Smooth muscle cell (in vitro differentiated cells): ENCODE data around the gene TCP11L2. TPM values are rescaled to one million over a fixed set of nuclear protein-coding genes. Genes with fewer than 3 reads are reported as not detected.

Source experiments
- DNase-seq: peaks from one replicate; lab custom pipeline; 2025; ENCODE audit not compliant: unreplicated experiment; lab: John Stamatoyannopoulos, UW
- H2AFZ ChIP-seq: fragments of 200-600 bp; sonication (generic); 2 replicates; pipeline ENCODE4 v1.6.0; 2016; ENCODE audit warnings: antibody characterized with exemption, low read depth, mild to moderate bottlenecking
- H3F3A ChIP-seq: fragments of 200-600 bp; sonication (generic); 2 replicates; pipeline ENCODE4 v1.6.0; 2017; ENCODE audit warnings: antibody characterized with exemption, low read depth
- H3K27ac ChIP-seq: fragments of 200-600 bp; sonication (generic); 2 replicates; pipeline ENCODE4 v1.5.1; 2016; ENCODE audit warnings: low read depth, mild to moderate bottlenecking
- H3K27me3 ChIP-seq: fragments of 200-600 bp; sonication (generic); 2 replicates; pipeline ENCODE4 v1.6.1; 2016; ENCODE audit warnings: low read depth, mild to moderate bottlenecking
- H3K36me3 ChIP-seq: fragments of 200-600 bp; sonication (generic); 2 replicates; pipeline ENCODE4 v1.5.1; 2016; ENCODE audit warnings: low read depth
- H3K4me1 ChIP-seq: fragments of 200-600 bp; sonication (generic); 2 replicates; pipeline ENCODE4 v1.5.1; 2016; ENCODE audit warnings: low read depth
- H3K4me2 ChIP-seq: fragments of 200-600 bp; sonication (generic); 2 replicates; pipeline ENCODE4 v1.6.0; 2016; ENCODE audit warnings: mild to moderate bottlenecking
- H3K4me3 ChIP-seq: fragments of 200-600 bp; sonication (generic); 2 replicates; pipeline ENCODE4 v1.5.1; 2016; ENCODE audit warnings: mild to moderate bottlenecking
- H3K79me2 ChIP-seq: fragments of 200-600 bp; sonication (generic); 2 replicates; pipeline ENCODE4 v1.6.0; 2016; ENCODE audit warnings: low read depth, mild to moderate bottlenecking
- H3K9ac ChIP-seq: fragments of 200-600 bp; sonication (generic); 2 replicates; pipeline ENCODE4 v1.6.0; 2016; ENCODE audit warnings: low read depth
- H3K9me3 ChIP-seq: fragments of 200-600 bp; sonication (generic); replicated peaks from 2 replicates; pipeline ENCODE4 v1.5.1; 2016; ENCODE audit warnings: low read depth
- H4K20me1 ChIP-seq: fragments of 200-600 bp; sonication (generic); 2 replicates; pipeline ENCODE4 v1.6.0; 2016; ENCODE audit warnings: low read depth
- WGBS: methylation state at CpG from one replicate; pipeline ENCODE4 v1.1.7; 2016; ENCODE audit warnings: low lambda C conversion rate; 5-methylcytosine and 5-hydroxymethylcytosine counted together
- polyA plus RNA-seq: library from polyadenylated mRNA; unstranded; fragments of >200 nt; fragmentation: Nextera tagmentation; extraction: Ambion mirVana; gene quantifications from 2 replicates; pipeline ENCODE4 v1.2.1, GENCODE V29; 2016
- total RNA-seq: library from RNA; depleted of rRNA; stranded (reverse); fragments of >200 nt; gene quantifications from 2 replicates; pipeline ENCODE4 v1.2.3, GENCODE V29; 2014
- TF ChIP-seq, protein P1 (sequence below): fragments of 200-600 bp; sonication (generic); IDR thresholded peaks from 2 replicates; pipeline ENCODE4 v1.5.1; 2017; ENCODE audit warnings: borderline replicate concordance, mild to moderate bottlenecking, antibody characterized with exemption; ENCODE audit not compliant: insufficient read depth, poor library complexity, severe bottlenecking

The TCP11L2 gene
- total and polyA plus RNA-seq, 2 experiments from 2014 or later, result 2.4 to 15.1 TPM

DNA sequence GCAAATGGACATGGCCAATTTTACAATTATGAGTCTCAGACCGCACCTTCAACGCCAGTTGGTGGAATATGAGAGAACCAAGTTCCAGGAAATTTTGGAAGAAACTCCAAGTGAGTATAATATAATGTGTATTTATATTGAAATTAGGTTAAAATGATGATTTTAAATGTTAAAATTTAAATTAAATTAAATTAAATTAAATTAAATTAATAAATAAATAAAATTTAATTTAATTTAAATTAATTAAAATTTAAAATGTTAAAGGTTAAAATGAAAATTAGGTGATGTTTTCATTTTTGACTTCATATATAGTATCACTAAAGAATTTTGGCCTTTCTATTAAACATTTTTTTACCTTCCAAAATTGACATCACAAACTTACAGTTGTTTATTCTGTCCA lies 21.0 kb downstream of the TCP11L2 start:
- Histone ChIP-seq H2AFZ (no peak overlapping the region), H3F3A (no peaks in the 10 kb centered on the region), H3K36me3 (peaks cover 13% of the 10 kb centered on the region), H3K79me2 (no peaks in the 10 kb centered on the region), H3K9ac (no peak overlapping the region), H3K27me3 (no peaks in the 10 kb centered on the region), H3K27ac (no peak overlapping the region), H3K4me1 (no peaks in the 10 kb centered on the region), H3K4me2 (no peak overlapping the region), H4K20me1 (no peaks in the 10 kb centered on the region), H3K9me3 (no peaks in the 10 kb centered on the region), H3K4me3 (no peak overlapping the region)
- TF ChIP-seq, protein P1, sequence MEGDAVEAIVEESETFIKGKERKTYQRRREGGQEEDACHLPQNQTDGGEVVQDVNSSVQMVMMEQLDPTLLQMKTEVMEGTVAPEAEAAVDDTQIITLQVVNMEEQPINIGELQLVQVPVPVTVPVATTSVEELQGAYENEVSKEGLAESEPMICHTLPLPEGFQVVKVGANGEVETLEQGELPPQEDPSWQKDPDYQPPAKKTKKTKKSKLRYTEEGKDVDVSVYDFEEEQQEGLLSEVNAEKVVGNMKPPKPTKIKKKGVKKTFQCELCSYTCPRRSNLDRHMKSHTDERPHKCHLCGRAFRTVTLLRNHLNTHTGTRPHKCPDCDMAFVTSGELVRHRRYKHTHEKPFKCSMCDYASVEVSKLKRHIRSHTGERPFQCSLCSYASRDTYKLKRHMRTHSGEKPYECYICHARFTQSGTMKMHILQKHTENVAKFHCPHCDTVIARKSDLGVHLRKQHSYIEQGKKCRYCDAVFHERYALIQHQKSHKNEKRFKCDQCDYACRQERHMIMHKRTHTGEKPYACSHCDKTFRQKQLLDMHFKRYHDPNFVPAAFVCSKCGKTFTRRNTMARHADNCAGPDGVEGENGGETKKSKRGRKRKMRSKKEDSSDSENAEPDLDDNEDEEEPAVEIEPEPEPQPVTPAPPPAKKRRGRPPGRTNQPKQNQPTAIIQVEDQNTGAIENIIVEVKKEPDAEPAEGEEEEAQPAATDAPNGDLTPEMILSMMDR, result no peak
- no peak for DNase-seq
- 100% methylated on average over 2 of the region's 2 CpGs for WGBS

DNA sequence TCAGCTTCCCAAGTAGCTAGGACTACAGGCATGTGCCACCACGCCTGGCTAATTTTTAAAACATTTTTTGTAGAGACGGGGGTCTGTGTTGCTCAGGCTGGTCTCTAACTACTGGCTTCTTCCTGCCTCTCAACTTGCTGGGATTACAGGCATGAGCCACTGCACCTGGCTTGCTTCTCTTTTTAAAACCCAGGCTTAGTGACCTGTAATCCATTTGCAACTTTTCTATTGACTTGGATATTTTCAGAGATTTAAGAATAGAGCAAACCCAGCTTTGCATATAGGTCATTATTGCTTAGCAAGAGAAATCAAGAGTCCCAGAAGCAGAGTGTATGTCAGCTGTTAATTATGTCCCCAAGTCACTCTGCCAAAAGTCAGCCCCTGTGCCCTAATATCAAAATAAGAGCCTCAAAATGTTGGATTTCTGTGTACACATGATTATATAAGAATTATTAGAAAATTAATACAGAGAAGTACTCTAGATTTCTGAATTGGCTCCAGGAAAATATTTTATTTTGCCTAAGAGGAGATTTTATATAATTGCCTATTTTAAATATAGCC lies 24.9 kb downstream of the TCP11L2 start:
- no peaks in the 10 kb centered on the region for H4K20me1 ChIP-seq
- 80% methylated on average over 2 of the region's 2 CpGs for WGBS
- no peak overlapping the region for H2AFZ ChIP-seq
- peaks cover 8% of the 10 kb centered on the region for H3K36me3 ChIP-seq
- no peak overlapping the region for H3K4me2 ChIP-seq
- no peak overlapping the region for H3K9ac ChIP-seq
- no peaks in the 10 kb centered on the region for H3F3A ChIP-seq
- no peaks in the 10 kb centered on the region for H3K9me3 ChIP-seq
- H3K27ac ChIP-seq, result no peak overlapping the region
- no peaks in the 10 kb centered on the region for H3K4me1 ChIP-seq
- no peaks in the 10 kb centered on the region for H3K27me3 ChIP-seq
- no peak overlapping the region for H3K4me3 ChIP-seq
- TF ChIP-seq, protein P1, result no peak
- H3K79me2 ChIP-seq, result no peaks in the 10 kb centered on the region
- DNase-seq, result no peak

DNA sequence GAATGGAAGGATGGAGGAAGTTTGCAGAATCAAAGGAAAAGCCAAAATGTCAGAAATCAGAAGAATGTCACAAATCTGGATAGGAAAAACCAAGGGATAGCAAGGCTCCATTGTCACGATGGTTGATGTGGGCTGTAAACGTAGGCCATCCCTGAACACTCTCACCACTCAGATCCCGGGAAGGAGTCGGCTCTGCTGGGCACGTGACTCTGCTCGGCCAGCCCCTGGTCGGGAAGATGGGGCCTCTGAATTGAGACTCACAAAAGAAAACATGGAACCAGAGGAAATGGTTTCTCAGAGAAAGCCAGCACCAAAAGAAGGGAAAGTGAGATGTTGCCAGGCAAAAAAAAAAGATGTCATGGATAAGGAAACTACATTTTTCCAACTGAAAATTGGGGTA lies 26.2 kb downstream of the TCP11L2 start:
- Histone ChIP-seq H3K9me3 (no peaks in the 10 kb centered on the region), H3K27me3 (no peaks in the 10 kb centered on the region), H3K9ac (no peak overlapping the region), H3K4me2 (no peak overlapping the region), H3K79me2 (no peaks in the 10 kb centered on the region), H3F3A (no peaks in the 10 kb centered on the region), H3K27ac (no peak overlapping the region), H2AFZ (no peak overlapping the region), H3K36me3 (peaks cover 3% of the 10 kb centered on the region), H3K4me3 (no peak overlapping the region), H4K20me1 (no peaks in the 10 kb centered on the region), H3K4me1 (no peaks in the 10 kb centered on the region)
- TF ChIP-seq, protein P1, result no peak
- DNase-seq, result no peak
- 85% methylated on average over 7 of the region's 7 CpGs for WGBS
